Liver (tissue), 9 donors: ENCODE results near the gene SLC16A11. TPM values are rescaled to one million over a fixed set of nuclear protein-coding genes. Genes with fewer than 3 reads are reported as not detected.

Source experiments
- DNase-seq: peaks from one replicate; pipeline ENCODE4 v3.0.0-alpha.2; 2017; ENCODE audit warnings: low spot score
- H3K27ac ChIP-seq, 2 donors: one replicate each; pipeline ENCODE4 v1.7.0; 2013; ENCODE audit warnings: inconsistent platforms in 2 of 2, low read length in 2 of 2, control low read depth in 1 of 2, low read depth in 1 of 2, mild to moderate bottlenecking in 1 of 2
- H3K27me3 ChIP-seq, 4 donors: one replicate each; pipeline versions ENCODE4 v1.6.1 to v1.7.0; 2013; ENCODE audit warnings: low read length in 3 of 4, inconsistent platforms in 1 of 4, mild to moderate bottlenecking in 1 of 4, moderate library complexity in 1 of 4; ENCODE audit not compliant: control insufficient read depth in 4 of 4, insufficient read depth in 4 of 4
- H3K36me3 ChIP-seq, 4 donors: one replicate each; pipeline versions ENCODE4 v1.6.1 to v1.7.0; 2013; ENCODE audit warnings: low read length in 3 of 4, mild to moderate bottlenecking in 3 of 4, low read depth in 1 of 4, moderate library complexity in 1 of 4; ENCODE audit not compliant: control insufficient read depth in 4 of 4, insufficient read depth in 3 of 4
- H3K4me1 ChIP-seq, 4 donors: one replicate each; pipeline versions ENCODE4 v1.6.1 to v1.7.0; 2013; ENCODE audit warnings: low read length in 3 of 4, mild to moderate bottlenecking in 3 of 4, moderate library complexity in 1 of 4; ENCODE audit not compliant: control insufficient read depth in 4 of 4, insufficient read depth in 4 of 4
- H3K4me3 ChIP-seq, 3 donors: one replicate each; pipeline versions ENCODE4 v1.6.1 to v1.7.0; 2013; ENCODE audit warnings: low read length in 3 of 3, control low read depth in 1 of 3, low read depth in 1 of 3, mild to moderate bottlenecking in 1 of 3
- H3K9ac ChIP-seq, 2 donors: one replicate each; pipeline ENCODE4 v1.7.0; 2013; ENCODE audit warnings: low read length in 2 of 2, mild to moderate bottlenecking in 2 of 2, moderate library complexity in 2 of 2, control low read depth in 1 of 2, low read depth in 1 of 2
- H3K9me3 ChIP-seq, 4 donors: one replicate each; pipeline versions ENCODE4 v1.6.1 to v1.7.0; 2013; ENCODE audit warnings: low read length in 3 of 4; ENCODE audit not compliant: control insufficient read depth in 4 of 4
- ATF3 ChIP-seq: IDR thresholded peaks from 2 replicates; pipeline ENCODE4 v1.6.1; 2016; ENCODE audit warnings: antibody characterized with exemption
- CTCF ChIP-seq: fragments of 150-350 bp; IDR thresholded peaks from 2 replicates; pipeline ENCODE4 v1.5.1; 2017; ENCODE audit warnings: improper control_type of control experiment, low read depth, low read length; ENCODE audit not compliant: missing input control
- EGR1 ChIP-seq, 2 donors: IDR thresholded peaks; 2 replicates each; pipeline ENCODE4 v1.6.1; 2016 to 2018; ENCODE audit warnings: antibody characterized with exemption in 2 of 2, low read depth in 2 of 2
- FOXA1 ChIP-seq: IDR thresholded peaks from 2 replicates; pipeline ENCODE4 v1.6.1; 2016; ENCODE audit warnings: antibody characterized with exemption
- GABPA ChIP-seq, 2 donors: IDR thresholded peaks in 1 of 2; conservative IDR thresholded peaks in 1 of 2; 2 replicates each; pipeline ENCODE4 v1.6.1; 2016; ENCODE audit warnings: antibody characterized with exemption in 2 of 2, mild to moderate bottlenecking in 1 of 2, moderate library complexity in 1 of 2
- HNF4A ChIP-seq, 2 donors: conservative IDR thresholded peaks; 2 replicates each; pipeline ENCODE4 v1.6.1; 2016; ENCODE audit warnings: antibody characterized with exemption in 2 of 2, mild to moderate bottlenecking in 2 of 2
- JUND ChIP-seq, 2 donors: IDR thresholded peaks; 2 replicates each; pipeline ENCODE4 v1.6.1; 2016; ENCODE audit warnings: antibody characterized with exemption in 2 of 2
- MAX ChIP-seq: IDR thresholded peaks from 2 replicates; pipeline ENCODE4 v1.6.1; 2016; ENCODE audit warnings: antibody characterized with exemption
- NR2F2 ChIP-seq: IDR thresholded peaks from 2 replicates; pipeline ENCODE4 v1.6.1; 2016; ENCODE audit warnings: antibody characterized with exemption
- RAD21 ChIP-seq, 2 donors: IDR thresholded peaks; 2 replicates each; pipeline ENCODE4 v1.6.1; 2016; ENCODE audit warnings: antibody characterized with exemption in 2 of 2, mild to moderate bottlenecking in 2 of 2
- RXRA ChIP-seq, 2 donors: IDR thresholded peaks; 2 replicates each; pipeline ENCODE4 v1.6.1; 2017 to 2018; ENCODE audit warnings: antibody characterized with exemption in 2 of 2, mild to moderate bottlenecking in 1 of 2
- SP1 ChIP-seq: IDR thresholded peaks from 2 replicates; pipeline ENCODE4 v1.6.1; 2018; ENCODE audit warnings: antibody characterized with exemption, mild to moderate bottlenecking
- TAF1 ChIP-seq: conservative IDR thresholded peaks from 2 replicates; pipeline ENCODE4 v1.6.1; 2016; ENCODE audit warnings: antibody characterized with exemption, mild to moderate bottlenecking
- YY1 ChIP-seq: IDR thresholded peaks from 2 replicates; pipeline ENCODE4 v1.6.1; 2016; ENCODE audit warnings: antibody characterized with exemption, mild to moderate bottlenecking
- WGBS: extraction: QIAGEN DNeasy Blood & Tissue Kit; methylation state at CpG from one replicate; pipeline ENCODE4 v1.1.7; 2013; 5-methylcytosine and 5-hydroxymethylcytosine counted together
- polyA plus RNA-seq, 2 donors: library from polyadenylated mRNA; stranded (reverse) in 1 of 2; unstranded in 1 of 2; fragments of 200-250 nt in 1 of 2; fragments of >200 nt in 1 of 2; fragmentation: Nextera tagmentation in 1 of 2; extraction: Ambion mirVana in 1 of 2; gene quantifications; one replicate each; pipeline versions ENCODE4 v1.2.1 to v1.2.3, GENCODE V29; 2013 to 2015
- total RNA-seq, 2 donors: library from RNA; depleted of rRNA; stranded (reverse); fragments of >200 nt; gene quantifications; one replicate each; pipeline ENCODE4 v1.2.3, GENCODE V29; 2014
- TF ChIP-seq, protein P1 (sequence below): IDR thresholded peaks from 2 replicates; pipeline ENCODE4 v1.6.1; 2016; ENCODE audit warnings: antibody characterized with exemption
- TF ChIP-seq, protein P2 (sequence below): IDR thresholded peaks from 2 replicates; pipeline ENCODE4 v1.6.1; 2016; ENCODE audit warnings: antibody characterized with exemption, mild to moderate bottlenecking
- donor health status: healthy.
- donor health status: healthy.
- donor health status: healthy.
- donor health status: healthy.
- donor health status: healthy.

The SLC16A11 gene
- total and polyA plus RNA-seq, 4 donors = 1.7 to 8.2 (median 3.1) TPM

DNA sequence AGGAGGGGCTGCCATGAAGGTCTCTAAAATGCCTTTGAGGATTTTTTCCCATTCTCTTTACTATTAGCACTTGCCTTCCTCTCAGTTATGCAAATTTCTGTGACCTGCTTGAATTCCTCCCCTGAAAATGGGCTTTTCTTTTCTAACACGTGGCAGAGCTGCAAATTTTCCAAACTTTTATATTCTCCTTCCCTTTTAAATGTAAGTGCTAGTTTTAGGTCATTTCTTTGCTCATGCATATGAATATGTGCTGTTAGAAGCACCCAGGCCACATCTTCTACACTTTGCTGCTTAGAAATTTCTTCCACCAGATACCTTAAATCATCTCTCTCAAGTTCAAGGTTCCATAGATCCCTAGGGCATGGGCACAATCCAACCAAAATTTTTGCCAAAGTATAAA, 24.4 kb upstream of the SLC16A11 start (continued):
- TF ChIP-seq ATF3 = no peak
- TF ChIP-seq YY1 = no peak
- TF ChIP-seq RXRA (IDR thresholded peaks at IDR 0.05) = no peak
- TF ChIP-seq HNF4A (conservative IDR thresholded peaks at IDR 0.05) = no peak
- no peak for TF ChIP-seq FOXA1
- TF ChIP-seq, protein P1, sequence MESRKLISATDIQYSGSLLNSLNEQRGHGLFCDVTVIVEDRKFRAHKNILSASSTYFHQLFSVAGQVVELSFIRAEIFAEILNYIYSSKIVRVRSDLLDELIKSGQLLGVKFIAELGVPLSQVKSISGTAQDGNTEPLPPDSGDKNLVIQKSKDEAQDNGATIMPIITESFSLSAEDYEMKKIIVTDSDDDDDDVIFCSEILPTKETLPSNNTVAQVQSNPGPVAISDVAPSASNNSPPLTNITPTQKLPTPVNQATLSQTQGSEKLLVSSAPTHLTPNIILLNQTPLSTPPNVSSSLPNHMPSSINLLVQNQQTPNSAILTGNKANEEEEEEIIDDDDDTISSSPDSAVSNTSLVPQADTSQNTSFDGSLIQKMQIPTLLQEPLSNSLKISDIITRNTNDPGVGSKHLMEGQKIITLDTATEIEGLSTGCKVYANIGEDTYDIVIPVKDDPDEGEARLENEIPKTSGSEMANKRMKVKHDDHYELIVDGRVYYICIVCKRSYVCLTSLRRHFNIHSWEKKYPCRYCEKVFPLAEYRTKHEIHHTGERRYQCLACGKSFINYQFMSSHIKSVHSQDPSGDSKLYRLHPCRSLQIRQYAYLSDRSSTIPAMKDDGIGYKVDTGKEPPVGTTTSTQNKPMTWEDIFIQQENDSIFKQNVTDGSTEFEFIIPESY = no peak

DNA sequence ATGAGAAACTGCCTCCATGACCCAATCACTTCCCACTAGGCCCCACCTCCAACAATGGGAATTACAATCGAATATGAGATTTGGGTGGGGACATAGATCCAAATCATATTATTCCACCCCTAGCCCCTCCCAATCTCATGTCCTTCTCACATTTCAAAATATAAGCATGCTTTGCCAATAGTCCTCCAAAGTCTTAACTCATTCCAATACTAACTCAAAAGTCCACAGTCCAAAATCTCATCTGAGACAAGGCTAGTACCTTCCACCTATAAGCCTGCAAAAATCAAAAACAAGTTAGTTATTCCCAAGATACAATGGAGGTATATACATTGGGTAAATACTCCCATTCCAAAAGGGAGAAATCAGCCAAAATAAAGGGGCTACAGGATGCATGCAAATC, 23.3 kb upstream of the SLC16A11 start:
- no peak for DNase-seq
- 40% methylated on average over 1 of the region's 1 CpG for WGBS
- Histone ChIP-seq H3K36me3 (no peaks in the 10 kb centered on the region), H3K27me3 (no peaks in the 10 kb centered on the region), H3K9ac (no peak overlapping the region), H3K4me1 (peaks cover 0 to 11% (median 1%) of the 10 kb centered on the region in 4 donors), H3K27ac (no peak overlapping the region), H3K4me3 (no peak overlapping the region), H3K9me3 (no peaks in the 10 kb centered on the region)
- TF ChIP-seq JUND (IDR thresholded peaks at IDR 0.05) = no peak
- peak; percentile 54 to 64 for TF ChIP-seq HNF4A (conservative IDR thresholded peaks at IDR 0.05)

DNA sequence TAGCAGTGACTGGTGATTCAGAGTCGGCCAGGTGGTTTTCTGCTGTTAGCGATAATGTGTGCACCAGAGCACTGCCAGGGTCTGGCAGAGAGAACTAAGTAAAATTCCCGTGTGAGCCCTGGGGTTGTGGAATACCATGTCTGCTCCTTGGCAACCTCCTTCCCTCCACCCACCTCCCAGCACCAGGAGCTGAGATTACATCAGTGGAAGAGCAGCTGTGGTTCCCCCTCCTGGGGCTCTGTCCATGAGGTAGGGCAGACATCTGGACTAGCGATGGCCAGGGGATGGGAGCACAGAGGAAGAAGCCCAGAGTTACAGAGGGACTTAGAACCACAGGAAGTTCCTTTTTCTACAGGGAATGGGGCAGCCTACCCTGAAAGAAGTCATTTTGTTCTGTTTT, 20.4 kb upstream of the SLC16A11 start:
- WGBS = 90% methylated on average over 4 of the region's 4 CpGs
- no peak for DNase-seq
- TF ChIP-seq TAF1 (no peak), RXRA (IDR thresholded peaks at IDR 0.05) (no peak), HNF4A (conservative IDR thresholded peaks at IDR 0.05) (no peak), CTCF (no peak), ATF3 (no peak), FOXA1 (no peak), GABPA (IDR thresholded peaks at IDR 0.05 in 1 of 2, conservative IDR thresholded peaks at IDR 0.05 in 1 of 2) (no peak), RAD21 (IDR thresholded peaks at IDR 0.05) (no peak), JUND (IDR thresholded peaks at IDR 0.05) (no peak), EGR1 (IDR thresholded peaks at IDR 0.05; ENCODE audit: low read depth in 2 of 2) (no peak), SP1 (no peak), MAX (no peak), NR2F2 (no peak), YY1 (no peak)
- TF ChIP-seq, protein P1 = no peak
- TF ChIP-seq, protein P2, sequence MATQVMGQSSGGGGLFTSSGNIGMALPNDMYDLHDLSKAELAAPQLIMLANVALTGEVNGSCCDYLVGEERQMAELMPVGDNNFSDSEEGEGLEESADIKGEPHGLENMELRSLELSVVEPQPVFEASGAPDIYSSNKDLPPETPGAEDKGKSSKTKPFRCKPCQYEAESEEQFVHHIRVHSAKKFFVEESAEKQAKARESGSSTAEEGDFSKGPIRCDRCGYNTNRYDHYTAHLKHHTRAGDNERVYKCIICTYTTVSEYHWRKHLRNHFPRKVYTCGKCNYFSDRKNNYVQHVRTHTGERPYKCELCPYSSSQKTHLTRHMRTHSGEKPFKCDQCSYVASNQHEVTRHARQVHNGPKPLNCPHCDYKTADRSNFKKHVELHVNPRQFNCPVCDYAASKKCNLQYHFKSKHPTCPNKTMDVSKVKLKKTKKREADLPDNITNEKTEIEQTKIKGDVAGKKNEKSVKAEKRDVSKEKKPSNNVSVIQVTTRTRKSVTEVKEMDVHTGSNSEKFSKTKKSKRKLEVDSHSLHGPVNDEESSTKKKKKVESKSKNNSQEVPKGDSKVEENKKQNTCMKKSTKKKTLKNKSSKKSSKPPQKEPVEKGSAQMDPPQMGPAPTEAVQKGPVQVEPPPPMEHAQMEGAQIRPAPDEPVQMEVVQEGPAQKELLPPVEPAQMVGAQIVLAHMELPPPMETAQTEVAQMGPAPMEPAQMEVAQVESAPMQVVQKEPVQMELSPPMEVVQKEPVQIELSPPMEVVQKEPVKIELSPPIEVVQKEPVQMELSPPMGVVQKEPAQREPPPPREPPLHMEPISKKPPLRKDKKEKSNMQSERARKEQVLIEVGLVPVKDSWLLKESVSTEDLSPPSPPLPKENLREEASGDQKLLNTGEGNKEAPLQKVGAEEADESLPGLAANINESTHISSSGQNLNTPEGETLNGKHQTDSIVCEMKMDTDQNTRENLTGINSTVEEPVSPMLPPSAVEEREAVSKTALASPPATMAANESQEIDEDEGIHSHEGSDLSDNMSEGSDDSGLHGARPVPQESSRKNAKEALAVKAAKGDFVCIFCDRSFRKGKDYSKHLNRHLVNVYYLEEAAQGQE = no peak

More for the DNA sequence above, 20.4 kb upstream of the SLC16A11 start:
- Histone ChIP-seq H3K4me1 (peaks cover 0 to 11% (median 1%) of the 10 kb centered on the region in 4 donors), H3K9me3 (no peaks in the 10 kb centered on the region), H3K27me3 (no peaks in the 10 kb centered on the region), H3K9ac (no peak overlapping the region), H3K27ac (no peak overlapping the region), H3K4me3 (no peak overlapping the region), H3K36me3 (no peaks in the 10 kb centered on the region)
